Neutrophil (primary cell): ENCODE results near the gene EPHB3.

Experiments
- H3K27ac ChIP-seq: fragments of 200-600 bp; sonication (generic); 2 replicates; pipeline ENCODE4 v1.5.1; 2016; ENCODE audit warnings: mild to moderate bottlenecking, moderate library complexity
- H3K27me3 ChIP-seq: fragments of 200-600 bp; sonication (generic); 2 replicates; pipeline ENCODE4 v1.6.0; 2016; ENCODE audit warnings: mild to moderate bottlenecking
- H3K36me3 ChIP-seq: fragments of 200-600 bp; sonication (generic); 2 replicates; pipeline ENCODE4 v1.5.1; 2017
- H3K4me1 ChIP-seq, 2 experiments: fragments of 200-600 bp in 1 of 2; sonication (generic) in 1 of 2; 1 replicate in 1 of 2; 2 replicates in 1 of 2; pipeline versions ENCODE4 v1.5.1 to v1.6.1; 2013 to 2016; ENCODE audit warnings: low read depth in 1 of 2, low read length in 1 of 2, mild to moderate bottlenecking in 1 of 2, moderate library complexity in 1 of 2; ENCODE audit not compliant: control insufficient read depth in 1 of 2, insufficient read depth in 1 of 2
- H3K4me3 ChIP-seq, 2 experiments: fragments of 200-600 bp in 1 of 2; sonication (generic) in 1 of 2; 1 replicate in 1 of 2; 2 replicates in 1 of 2; pipeline ENCODE4 v1.5.1; 2013 to 2016; ENCODE audit warnings: low read depth in 1 of 2, low read length in 1 of 2, mild to moderate bottlenecking in 1 of 2, moderate library complexity in 1 of 2
- H3K9me3 ChIP-seq: fragments of 200-600 bp; sonication (generic); 2 replicates; pipeline ENCODE4 v1.5.1; 2016
- CTCF ChIP-seq: fragments of 200-600 bp; sonication (generic); IDR thresholded peaks from 2 replicates; pipeline ENCODE4 v1.5.1; 2016; ENCODE audit warnings: antibody characterized with exemption

Gene EPHB3

GRCh38 chr3:184552296-184552695 lies 9.3 kb upstream of the EPHB3 start:
- Histone ChIP-seq H3K27me3 (peaks cover 36% of the 10 kb centered on the region), H3K27ac (no peak overlapping the region), H3K36me3 (no peaks in the 10 kb centered on the region), H3K4me1 (no peaks in the 10 kb centered on the region), H3K4me3 (no peak overlapping the region), H3K9me3 (no peaks in the 10 kb centered on the region)
- TF ChIP-seq CTCF = no peak

GRCh38 chr3:184552863-184553262 lies 8.7 kb upstream of the EPHB3 start:
- no peak overlapping the region for H3K4me3 ChIP-seq
- no peak for TF ChIP-seq CTCF
- no peaks in the 10 kb centered on the region for H3K9me3 ChIP-seq
- H3K27me3 ChIP-seq = peaks cover 42% of the 10 kb centered on the region
- H3K36me3 ChIP-seq = no peaks in the 10 kb centered on the region
- no peak overlapping the region for H3K27ac ChIP-seq
- no peaks in the 10 kb centered on the region for H3K4me1 ChIP-seq

DNA sequence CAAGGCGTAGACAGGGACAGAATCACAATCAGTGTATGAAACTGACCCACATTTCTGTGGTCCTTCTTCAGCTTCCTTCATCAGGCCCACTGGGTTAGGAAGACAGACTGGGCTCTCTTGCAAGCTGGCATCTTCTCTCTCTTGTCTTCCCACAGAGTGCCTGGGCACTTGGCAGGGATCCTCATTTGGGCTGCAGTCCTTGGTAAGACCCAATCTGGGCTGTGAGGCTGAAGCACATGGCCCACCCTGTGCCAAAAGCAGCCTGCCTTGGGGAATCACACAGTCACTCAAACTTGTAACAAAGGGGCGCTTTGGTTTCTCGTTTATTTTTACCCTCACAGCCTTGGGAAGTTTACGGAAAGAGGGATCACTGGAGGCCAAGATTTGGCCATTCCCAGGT lies 8.2 kb upstream of the EPHB3 start:
- H3K36me3 ChIP-seq = no peaks in the 10 kb centered on the region
- no peaks in the 10 kb centered on the region for H3K4me1 ChIP-seq
- peaks cover 47% of the 10 kb centered on the region for H3K27me3 ChIP-seq
- H3K4me3 ChIP-seq = no peak overlapping the region
- no peak overlapping the region for H3K27ac ChIP-seq
- no peak for TF ChIP-seq CTCF
- H3K9me3 ChIP-seq = no peaks in the 10 kb centered on the region

GRCh38 chr3:184554461-184554860 lies 7.1 kb upstream of the EPHB3 start:
- no peaks in the 10 kb centered on the region for H3K4me1 ChIP-seq
- no peak for TF ChIP-seq CTCF

DNA sequence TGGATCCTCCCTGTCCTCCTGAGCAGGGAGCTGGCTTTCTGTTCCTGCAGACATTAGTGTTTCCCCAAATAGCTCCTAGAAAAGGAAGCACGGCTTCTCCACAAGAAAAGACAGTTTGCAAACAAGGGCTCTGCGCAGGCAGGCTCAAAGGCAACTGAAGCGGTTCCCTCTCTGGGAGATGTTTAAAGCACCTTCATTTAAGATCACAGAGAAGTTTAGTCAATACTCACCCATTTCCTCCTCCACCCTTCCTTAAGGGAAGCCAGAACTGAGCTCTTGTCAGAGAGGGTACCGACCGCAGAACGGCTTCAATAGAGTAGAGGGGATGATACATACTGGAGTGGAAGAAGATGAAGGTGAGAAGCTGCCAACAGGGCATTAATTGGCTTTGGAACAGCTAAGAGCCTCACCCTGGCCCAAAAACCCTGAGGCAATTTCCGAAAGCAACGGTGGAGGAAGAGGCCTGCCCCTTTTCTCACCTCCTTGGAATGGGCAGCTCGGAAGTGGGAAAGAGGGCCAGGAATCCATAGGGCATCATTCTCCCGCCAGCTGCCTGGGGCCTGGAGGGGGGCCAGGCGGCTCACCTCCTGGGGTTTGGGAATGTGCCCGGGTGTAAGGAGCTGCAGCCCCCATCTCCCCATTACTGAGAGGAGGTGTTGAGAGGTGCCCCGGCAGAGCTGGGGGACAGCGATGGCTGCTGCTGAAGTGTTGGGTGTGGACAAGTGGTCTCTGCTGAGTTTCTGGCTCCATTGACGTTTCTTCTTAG lies 4.8 kb upstream of the EPHB3 start:
- no peaks in the 10 kb centered on the region for H3K36me3 ChIP-seq
- peaks cover 80% of the 10 kb centered on the region for H3K27me3 ChIP-seq
- H3K27ac ChIP-seq = no peak overlapping the region
- no peaks in the 10 kb centered on the region for H3K9me3 ChIP-seq
- peaks cover 12 to 13% of the 10 kb centered on the region in 2 experiments for H3K4me1 ChIP-seq
- no peak for TF ChIP-seq CTCF
- H3K4me3 ChIP-seq = no peak overlapping the region

More at GRCh38 chr3:184554461-184554860, 7.1 kb upstream of the EPHB3 start:
- no peak overlapping the region for H3K27ac ChIP-seq
- H3K36me3 ChIP-seq = no peaks in the 10 kb centered on the region
- no peaks in the 10 kb centered on the region for H3K9me3 ChIP-seq
- no peak overlapping the region for H3K4me3 ChIP-seq
- H3K27me3 ChIP-seq = peaks cover 58% of the 10 kb centered on the region
